ENCODE data around the gene NDUFS7.

NDUFS7 gene

GRCh38 chr19:1351381-1351851 is 32.3 kb upstream of the NDUFS7 start:
- H3K4me3 ChIP-seq (ENCODE audit: low read length): no peak overlapping the region
- no peak for DNase-seq (ENCODE audit: low read depth)
- TF ChIP-seq, protein P1, sequence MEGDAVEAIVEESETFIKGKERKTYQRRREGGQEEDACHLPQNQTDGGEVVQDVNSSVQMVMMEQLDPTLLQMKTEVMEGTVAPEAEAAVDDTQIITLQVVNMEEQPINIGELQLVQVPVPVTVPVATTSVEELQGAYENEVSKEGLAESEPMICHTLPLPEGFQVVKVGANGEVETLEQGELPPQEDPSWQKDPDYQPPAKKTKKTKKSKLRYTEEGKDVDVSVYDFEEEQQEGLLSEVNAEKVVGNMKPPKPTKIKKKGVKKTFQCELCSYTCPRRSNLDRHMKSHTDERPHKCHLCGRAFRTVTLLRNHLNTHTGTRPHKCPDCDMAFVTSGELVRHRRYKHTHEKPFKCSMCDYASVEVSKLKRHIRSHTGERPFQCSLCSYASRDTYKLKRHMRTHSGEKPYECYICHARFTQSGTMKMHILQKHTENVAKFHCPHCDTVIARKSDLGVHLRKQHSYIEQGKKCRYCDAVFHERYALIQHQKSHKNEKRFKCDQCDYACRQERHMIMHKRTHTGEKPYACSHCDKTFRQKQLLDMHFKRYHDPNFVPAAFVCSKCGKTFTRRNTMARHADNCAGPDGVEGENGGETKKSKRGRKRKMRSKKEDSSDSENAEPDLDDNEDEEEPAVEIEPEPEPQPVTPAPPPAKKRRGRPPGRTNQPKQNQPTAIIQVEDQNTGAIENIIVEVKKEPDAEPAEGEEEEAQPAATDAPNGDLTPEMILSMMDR (IDR thresholded peaks at IDR 0.05; ENCODE audit: insufficient read depth, low read depth, low read length, missing control alignments): no peak

DNA sequence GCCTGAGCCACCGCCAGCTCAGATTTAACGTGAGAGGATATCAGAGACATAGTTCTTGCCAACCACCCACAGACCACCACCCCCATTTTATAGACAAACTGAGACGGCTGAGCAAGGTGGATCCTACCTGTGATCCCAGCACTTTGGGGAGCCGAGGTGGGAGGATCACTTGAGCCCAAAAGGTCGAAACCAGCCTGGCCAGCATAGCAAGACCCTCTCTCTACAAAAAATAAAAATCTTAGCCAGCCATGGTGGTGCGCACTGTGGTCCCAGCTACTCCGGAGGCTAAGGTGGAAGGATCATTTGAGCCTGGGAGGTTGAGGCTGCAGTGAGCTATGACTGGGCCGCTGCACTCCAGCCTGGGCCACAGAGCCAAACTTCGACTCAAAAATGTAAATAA is 30.6 kb upstream of the NDUFS7 start:
- no peak overlapping the region for H3K4me3 ChIP-seq (ENCODE audit: low read length)
- DNase-seq (ENCODE audit: low read depth): no peak
- TF ChIP-seq, protein P1 (IDR thresholded peaks at IDR 0.05; ENCODE audit: insufficient read depth, low read depth, low read length, missing control alignments): no peak

DNA sequence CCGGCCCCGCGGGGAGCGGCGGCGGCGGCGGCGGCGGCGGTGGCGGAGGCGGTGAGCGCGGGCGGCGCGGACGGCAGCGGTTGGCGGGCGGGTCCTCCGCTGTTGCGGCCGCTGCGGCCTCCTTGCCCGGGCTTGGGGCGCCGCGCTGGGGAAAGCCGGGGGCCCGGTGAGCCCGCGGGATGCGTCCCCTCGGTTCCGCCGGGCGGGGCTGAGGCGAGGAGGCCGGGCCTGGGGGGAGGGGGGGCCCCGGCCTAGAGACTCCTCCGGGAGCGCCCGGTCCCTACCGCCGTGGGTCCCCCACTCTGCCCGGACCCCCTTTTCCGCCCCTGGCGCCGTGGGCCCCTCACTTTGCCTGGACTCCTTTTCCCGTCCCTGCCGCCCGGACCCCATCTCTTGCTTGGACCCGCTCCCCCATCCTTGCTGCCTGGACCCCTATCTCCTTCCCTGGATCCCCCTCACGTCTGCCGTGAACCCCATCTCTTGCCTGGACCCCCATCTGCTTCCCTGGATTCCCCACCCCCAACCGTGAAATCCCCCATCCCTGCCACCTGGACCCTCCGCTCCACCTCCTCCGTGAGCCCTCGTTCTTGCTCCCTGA is 28.6 kb upstream of the NDUFS7 start:
- peak overlapping the region; percentile 75 for H3K4me3 ChIP-seq (ENCODE audit: low read length)
- TF ChIP-seq, protein P1 (IDR thresholded peaks at IDR 0.05; ENCODE audit: insufficient read depth, low read depth, low read length, missing control alignments): no peak
- DNase-seq (ENCODE audit: low read depth): no peak

DNA sequence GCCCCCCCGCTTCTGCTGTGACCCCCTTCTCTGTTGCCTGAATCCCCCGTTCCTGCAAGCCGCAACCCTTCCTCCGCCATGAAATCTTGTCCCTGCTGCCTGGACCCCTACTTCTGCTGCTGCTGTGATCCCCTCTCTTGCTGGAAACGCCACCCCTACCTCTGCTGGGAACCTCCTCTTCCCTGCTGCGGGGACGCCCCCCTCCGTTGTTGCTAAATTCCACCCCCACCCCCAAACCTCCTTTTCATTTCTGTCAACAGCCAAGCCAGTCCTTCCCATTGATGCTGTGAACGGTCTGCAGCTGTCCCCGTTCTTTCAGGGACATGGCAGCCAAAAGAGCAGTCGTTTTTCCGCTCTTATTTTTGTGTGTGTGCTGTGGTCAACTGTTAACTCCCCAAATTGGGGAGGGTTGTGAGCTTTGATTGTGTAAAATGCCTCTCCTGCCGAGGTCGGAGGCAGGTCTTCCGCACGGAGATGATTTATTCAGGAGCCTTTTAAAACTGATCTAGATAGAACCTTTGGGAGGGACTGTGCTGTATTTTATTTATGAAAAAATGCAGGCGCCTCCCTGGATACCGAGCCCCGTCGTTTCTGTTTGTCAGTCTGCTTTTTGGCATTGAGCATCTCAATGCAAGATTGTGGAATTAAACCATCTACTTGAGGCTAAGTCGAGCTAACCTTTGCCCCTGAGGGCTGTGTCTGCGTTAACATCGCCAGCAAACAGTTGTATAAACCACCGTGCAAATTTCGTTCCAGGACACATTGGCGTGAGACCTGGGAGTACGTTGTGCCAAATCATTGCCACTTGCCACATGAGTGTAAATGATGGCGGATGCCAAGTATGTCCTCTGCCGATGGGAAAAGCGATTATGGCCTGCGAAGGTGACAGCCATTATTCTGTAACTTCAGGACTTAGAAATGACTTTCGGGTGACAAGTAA is 27.9 kb upstream of the NDUFS7 start:
- TF ChIP-seq, protein P1 (IDR thresholded peaks at IDR 0.05; ENCODE audit: insufficient read depth, low read depth, low read length, missing control alignments): no peak
- no peak for DNase-seq (ENCODE audit: low read depth)

DNA sequence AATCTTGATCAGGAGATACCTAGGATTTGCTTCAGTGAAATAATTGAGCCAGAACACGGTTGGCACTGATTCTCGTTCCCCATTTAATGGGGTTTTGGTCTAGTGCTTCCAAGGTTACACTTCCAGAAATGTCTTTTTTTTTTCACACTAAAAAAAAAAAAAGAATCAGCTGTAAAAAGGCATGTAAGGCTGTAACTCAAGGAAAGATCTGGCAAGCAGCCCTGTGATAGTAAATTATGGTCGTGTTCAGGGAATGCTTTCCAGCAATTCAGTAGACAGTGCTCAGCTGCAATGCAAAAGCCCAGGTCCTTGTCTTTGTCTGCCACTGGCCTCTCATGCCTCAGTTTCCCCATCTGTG is 27.2 kb upstream of the NDUFS7 start:
- no peak for DNase-seq (ENCODE audit: low read depth)
- H3K4me3 ChIP-seq (ENCODE audit: low read length): no peak overlapping the region
- TF ChIP-seq, protein P1 (IDR thresholded peaks at IDR 0.05; ENCODE audit: insufficient read depth, low read depth, low read length, missing control alignments): no peak

More for the DNA sequence above, 27.9 kb upstream of the NDUFS7 start:
- peak overlapping the region; percentile 75 for H3K4me3 ChIP-seq (ENCODE audit: low read length)

DNA sequence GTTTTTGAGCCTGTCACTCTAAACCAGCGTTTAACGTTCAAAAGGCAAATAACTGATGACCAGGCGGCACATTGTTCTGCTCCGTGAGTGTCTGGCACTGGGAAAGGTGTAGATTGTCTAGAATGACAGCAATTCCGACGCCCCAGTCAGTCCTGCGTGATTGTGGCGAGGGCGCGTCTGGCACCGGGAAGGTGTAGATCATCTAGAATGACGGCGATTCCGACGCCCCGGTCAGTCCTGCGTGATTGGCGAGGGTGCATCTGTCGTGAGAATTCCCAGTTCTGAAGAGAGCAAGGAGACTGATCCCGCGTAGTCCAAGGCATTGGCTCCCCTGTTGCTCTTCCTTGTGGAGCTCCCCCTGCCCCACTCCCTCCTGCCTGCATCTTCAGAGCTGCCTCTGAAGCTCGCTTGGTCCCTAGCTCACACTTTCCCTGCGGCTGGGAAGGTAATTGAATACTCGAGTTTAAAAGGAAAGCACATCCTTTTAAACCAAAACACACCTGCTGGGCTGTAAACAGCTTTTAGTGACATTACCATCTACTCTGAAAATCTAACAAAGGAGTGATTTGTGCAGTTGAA is 26.1 kb upstream of the NDUFS7 start:
- TF ChIP-seq, protein P1 (IDR thresholded peaks at IDR 0.05; ENCODE audit: insufficient read depth, low read depth, low read length, missing control alignments): no peak
- DNase-seq (ENCODE audit: low read depth): no peak
- H3K4me3 ChIP-seq (ENCODE audit: low read length): no peak overlapping the region

Measured in epithelial cell of esophagus (primary cell).